CD4-positive, alpha-beta memory T cell (primary cell): ENCODE results near the gene PIK3R4. TPM values are rescaled to one million over a fixed set of nuclear protein-coding genes. Genes with fewer than 3 reads are reported as not detected.

Experiments
- polyA plus RNA-seq, 2 donors: library from polyadenylated mRNA; unstranded; fragments of 300-500 nt; fragmentation: Illumina TruSeq; gene quantifications; one replicate each; pipeline ENCODE4 v1.2.3, GENCODE V29; 2021
- total RNA-seq, 2 experiments: library from RNA; stranded (reverse); gene quantifications; one replicate each; pipeline ENCODE4 v1.2.3, GENCODE V29; 2021

Gene PIK3R4
- total and polyA plus RNA-seq, 4 experiments from 2014 or later = 18.7 to 33.2 (median 31.0) TPM

Other genes with a start within 250 kb of the PIK3R4 start
- not detected for gene COL6A6, start 229.7 kb downstream of the PIK3R4 start, total RNA-seq
- gene COL6A6, start 229.7 kb downstream of the PIK3R4 start, polyA plus RNA-seq = not detected
- gene ATP2C1, start 147.3 kb upstream of the PIK3R4 start, total RNA-seq = 10 to 100 TPM; 56.3 to 57.3 TPM
- 10 to 100 TPM; 12.0 to 12.7 TPM for gene ATP2C1, start 147.3 kb upstream of the PIK3R4 start, polyA plus RNA-seq